Stimulated activated CD4-positive, alpha-beta T cell treated with anti-CD3 and anti-CD28 coated beads, Interleukin-15, amount 100 ng/mL, for 48 hours (primary cell): Measurements from ENCODE around the gene CACNA2D3.

Source experiments
- DNase-seq, 2 donors: peaks; one replicate each; pipeline ENCODE4 v3.0.0-alpha.2; 2020; ENCODE audit warnings: low read depth in 2 of 2

The CACNA2D3 gene

GRCh38 chr3:54217828-54218227 is 95.5 kb downstream of the CACNA2D3 start:
- DNase-seq, result no peak

- no peak for DNase-seq
These were observed 100.0 kb downstream of the CACNA2D3 start for GRCh38 chr3:54222316-54222715.

GRCh38 chr3:54223063-54223462 is 100.7 kb downstream of the CACNA2D3 start:
- DNase-seq, result no peak

- no peak for DNase-seq
These were observed 103.6 kb downstream of the CACNA2D3 start for GRCh38 chr3:54225841-54226528.

- DNase-seq, result no peak
These were observed 106.5 kb downstream of the CACNA2D3 start for GRCh38 chr3:54228806-54229205.

- DNase-seq, result no peak
These were observed 110.3 kb downstream of the CACNA2D3 start for GRCh38 chr3:54232618-54233017.

- DNase-seq, result no peak
These were observed 113.6 kb downstream of the CACNA2D3 start for GRCh38 chr3:54235998-54236397.

GRCh38 chr3:54237109-54237508 is 114.8 kb downstream of the CACNA2D3 start:
- DNase-seq, result no peak

- DNase-seq, result no peak
These were observed 115.6 kb downstream of the CACNA2D3 start for GRCh38 chr3:54237788-54238502.

GRCh38 chr3:54240309-54240708 is 118.0 kb downstream of the CACNA2D3 start:
- no peak for DNase-seq

- DNase-seq, result no peak
These were observed 120.9 kb downstream of the CACNA2D3 start for GRCh38 chr3:54243056-54243931.

- no peak for DNase-seq
These were observed 121.8 kb downstream of the CACNA2D3 start for GRCh38 chr3:54243960-54244682.

GRCh38 chr3:54251705-54252104 is 129.4 kb downstream of the CACNA2D3 start:
- DNase-seq, result no peak

- DNase-seq, result no peak
These were observed 134.9 kb downstream of the CACNA2D3 start for GRCh38 chr3:54257125-54257720.

- DNase-seq, result no peak
These were observed 137.3 kb downstream of the CACNA2D3 start for GRCh38 chr3:54259636-54260035.

- DNase-seq, result no peak
These were observed 138.8 kb downstream of the CACNA2D3 start for GRCh38 chr3:54261141-54261540.

- DNase-seq, result no peak
These were observed 140.2 kb downstream of the CACNA2D3 start for GRCh38 chr3:54262541-54262940.

- no peak for DNase-seq
These were observed 140.6 kb downstream of the CACNA2D3 start for GRCh38 chr3:54262946-54263345.

GRCh38 chr3:54264050-54264449 is 141.7 kb downstream of the CACNA2D3 start:
- no peak for DNase-seq

- no peak for DNase-seq
These were observed 148.6 kb downstream of the CACNA2D3 start for GRCh38 chr3:54270816-54271526.

GRCh38 chr3:54273791-54274190 is 151.4 kb downstream of the CACNA2D3 start:
- DNase-seq, result no peak
